ENCODE data around the gene ZBTB34.

- TF ChIP-seq EZH2 (IDR thresholded peaks at IDR 0.05; ENCODE audit: borderline replicate concordance, low read length), result no peak
- no peak for TF ChIP-seq CTCF (IDR thresholded peaks at IDR 0.05; ENCODE audit: low read length)
Measured at GRCh38 chr9:126813072-126813471, 47.4 kb upstream of the ZBTB34 start.
